ENCODE data around the gene ARL15. TPM values are rescaled to one million over a fixed set of nuclear protein-coding genes. Genes with fewer than 3 reads are reported as not detected.

Gene ARL15
- total and polyA plus RNA-seq, 2 of the 4 experiments (the other 2 are of a cell fraction), result 7.3 to 19.2 TPM

DNA sequence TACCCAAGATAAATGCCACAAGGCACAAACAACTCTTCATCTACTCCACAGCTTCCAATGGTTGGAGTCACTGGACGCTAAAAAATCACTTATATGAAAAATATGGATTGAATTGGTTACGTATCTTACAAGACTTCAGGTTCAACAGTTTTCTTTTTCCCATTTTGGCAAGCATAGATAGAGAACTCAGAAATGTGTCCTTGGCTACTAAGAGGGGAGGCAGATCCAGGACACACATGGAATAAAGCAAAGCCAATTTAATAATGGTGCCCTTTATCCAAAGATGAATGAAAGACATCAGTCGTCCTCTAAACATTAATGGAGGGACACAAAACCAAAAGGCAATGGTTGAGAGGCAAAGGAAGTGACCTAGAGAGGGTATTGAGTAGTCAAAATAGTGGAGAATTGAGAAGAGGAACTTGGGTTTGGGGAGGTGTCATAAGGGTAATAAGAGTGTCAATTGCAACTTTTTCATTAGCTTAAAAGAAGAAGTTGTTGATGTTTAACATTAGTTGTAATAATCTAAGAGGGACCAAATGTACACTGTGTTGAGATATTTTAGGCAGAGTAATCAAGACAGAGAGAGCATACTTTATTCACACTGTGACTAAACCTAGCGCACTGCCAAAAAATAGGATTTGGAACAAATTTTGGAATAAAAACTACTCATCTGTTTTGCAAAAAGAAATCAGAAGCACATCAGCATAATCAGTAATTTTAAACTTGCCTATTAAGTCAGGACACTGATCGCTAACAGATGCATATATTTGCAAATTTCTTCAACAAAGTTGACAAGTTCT, 308.2 kb downstream of the ARL15 start:
- TF ChIP-seq, protein P1, sequence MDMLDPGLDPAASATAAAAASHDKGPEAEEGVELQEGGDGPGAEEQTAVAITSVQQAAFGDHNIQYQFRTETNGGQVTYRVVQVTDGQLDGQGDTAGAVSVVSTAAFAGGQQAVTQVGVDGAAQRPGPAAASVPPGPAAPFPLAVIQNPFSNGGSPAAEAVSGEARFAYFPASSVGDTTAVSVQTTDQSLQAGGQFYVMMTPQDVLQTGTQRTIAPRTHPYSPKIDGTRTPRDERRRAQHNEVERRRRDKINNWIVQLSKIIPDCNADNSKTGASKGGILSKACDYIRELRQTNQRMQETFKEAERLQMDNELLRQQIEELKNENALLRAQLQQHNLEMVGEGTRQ (IDR thresholded peaks at IDR 0.05; ENCODE audit: low read depth, low read length), result no peak
- TF ChIP-seq FOS (IDR thresholded peaks at IDR 0.05; ENCODE audit: low read depth, low read length), result no peak
- no peak for TF ChIP-seq BHLHE40 (IDR thresholded peaks at IDR 0.05; ENCODE audit: low read depth, low read length)
- TF ChIP-seq RCOR1 (IDR thresholded peaks at IDR 0.05; ENCODE audit: insufficient replicate concordance, low read length), result no peak
- TF ChIP-seq NFE2L2 (IDR thresholded peaks at IDR 0.05; ENCODE audit: low read depth, low read length), result no peak
- no peak for TF ChIP-seq CHD1 (IDR thresholded peaks at IDR 0.05; ENCODE audit: low read depth, low read length)
- TF ChIP-seq RFX5 (IDR thresholded peaks at IDR 0.05; ENCODE audit: low read depth, low read length), result no peak
- TF ChIP-seq, protein P2, sequence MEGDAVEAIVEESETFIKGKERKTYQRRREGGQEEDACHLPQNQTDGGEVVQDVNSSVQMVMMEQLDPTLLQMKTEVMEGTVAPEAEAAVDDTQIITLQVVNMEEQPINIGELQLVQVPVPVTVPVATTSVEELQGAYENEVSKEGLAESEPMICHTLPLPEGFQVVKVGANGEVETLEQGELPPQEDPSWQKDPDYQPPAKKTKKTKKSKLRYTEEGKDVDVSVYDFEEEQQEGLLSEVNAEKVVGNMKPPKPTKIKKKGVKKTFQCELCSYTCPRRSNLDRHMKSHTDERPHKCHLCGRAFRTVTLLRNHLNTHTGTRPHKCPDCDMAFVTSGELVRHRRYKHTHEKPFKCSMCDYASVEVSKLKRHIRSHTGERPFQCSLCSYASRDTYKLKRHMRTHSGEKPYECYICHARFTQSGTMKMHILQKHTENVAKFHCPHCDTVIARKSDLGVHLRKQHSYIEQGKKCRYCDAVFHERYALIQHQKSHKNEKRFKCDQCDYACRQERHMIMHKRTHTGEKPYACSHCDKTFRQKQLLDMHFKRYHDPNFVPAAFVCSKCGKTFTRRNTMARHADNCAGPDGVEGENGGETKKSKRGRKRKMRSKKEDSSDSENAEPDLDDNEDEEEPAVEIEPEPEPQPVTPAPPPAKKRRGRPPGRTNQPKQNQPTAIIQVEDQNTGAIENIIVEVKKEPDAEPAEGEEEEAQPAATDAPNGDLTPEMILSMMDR (conservative IDR thresholded peaks at IDR 0.05; ENCODE audit: low read depth, low read length), result no peak
- no peak overlapping the region for H3K4me3 ChIP-seq (ENCODE audit: insufficient read depth, low read depth, low read length)
- no peaks in the 10 kb centered on the region for H3K79me1 ChIP-seq (ENCODE audit: low read depth in 1 of 2, low read length in 2 of 2)
- no peak overlapping the region for H4K5ac ChIP-seq (ENCODE audit: low read depth, low read length)
- H2BK5ac ChIP-seq (ENCODE audit: low read depth, low read length, poor library complexity, severe bottlenecking), result no peak overlapping the region
- no peak overlapping the region for H2AK5ac ChIP-seq (ENCODE audit: low read depth, low read length)
- ATAC-seq (ENCODE audit: low read depth) (no peak), DNase-seq (no peak)
- in situ Hi-C loops (cut with MboI; ENCODE audit: low sequenced_read_pairs) (no loop called here), intact Hi-C loops (cut with micrococcal nuclease) (no loop called here), dilution Hi-C loops (cut with HindIII; ENCODE audit: low sequenced_read_pairs, unreplicated experiment) (no loop called here)
- no peak overlapping the region for H3K18ac ChIP-seq (ENCODE audit: low read depth, low read length)
- no peak overlapping the region for H4K91ac ChIP-seq (ENCODE audit: insufficient read depth, low read depth, low read length)
- no peak overlapping the region for H3K9ac ChIP-seq (ENCODE audit: low read depth, low read length)
- no peak overlapping the region for H3K56ac ChIP-seq (ENCODE audit: extremely low read depth, insufficient read depth, low read length)
- no peak overlapping the region for H2BK120ac ChIP-seq (ENCODE audit: low read depth, low read length)
- H3K27me3 ChIP-seq (ENCODE audit: control insufficient read depth, insufficient read depth, low read length), result no peaks in the 10 kb centered on the region
- H3K4ac ChIP-seq (ENCODE audit: low read depth, low read length), result no peak overlapping the region
- CTCF ChIA-PET, result no interaction called here
- no peak overlapping the region for H3K4me2 ChIP-seq (ENCODE audit: low read depth, low read length)
- H3K27ac ChIP-seq (ENCODE audit: insufficient read depth, low read length), result no peak overlapping the region
- no peaks in the 10 kb centered on the region for H3K9me3 ChIP-seq (ENCODE audit: control insufficient read depth, insufficient read depth, low read length)
- H2BK20ac ChIP-seq (ENCODE audit: low read depth, low read length), result no peak overlapping the region
- no TSS peak for BruUV-seq (replicated peaks)
- H3K23ac ChIP-seq (ENCODE audit: low read depth, low read length), result no peak overlapping the region
- POLR2A ChIA-PET (ENCODE audit: unreplicated experiment), result interaction anchor here (0.6 kb wide), 1 partner anchor 27 kb away, joined by 3 read pairs; no protein-coding TSS in a partner anchor
- H4K20me1 ChIP-seq (ENCODE audit: insufficient read depth, low read length), result no peaks in the 10 kb centered on the region
- no peak overlapping the region for H3K14ac ChIP-seq (replicated peaks; ENCODE audit: low read depth, low read length)
- H4K8ac ChIP-seq (ENCODE audit: low read depth in 2 of 2, low read length in 2 of 2), result no peak overlapping the region
- H3K9me1 ChIP-seq (ENCODE audit: insufficient read depth, low read length), result no peaks in the 10 kb centered on the region
- H2AFZ ChIP-seq (replicated peaks; ENCODE audit: low read length, poor library complexity), result no peak overlapping the region
- H2BK15ac ChIP-seq (ENCODE audit: low read depth, low read length), result no peak overlapping the region
- H3K36me3 ChIP-seq (ENCODE audit: control insufficient read depth, insufficient read depth, low read length), result no peaks in the 10 kb centered on the region; the same call in 1 of the 2 replicates
- WGBS, 2 experiments (ENCODE audit: extremely low coverage in 2 of 2, insufficient read length in 1 of 2), result no CpG with 5 or more reads among the region's 5 CpGs
- no peak overlapping the region for H2AK9ac ChIP-seq (replicated peaks; ENCODE audit: low read depth, low read length, poor library complexity)
- no peaks in the 10 kb centered on the region for H3K4me1 ChIP-seq (ENCODE audit: control insufficient read depth, insufficient read depth, low read length)
